Measurements from ENCODE around the gene DHDDS. TPM values are rescaled to one million over a fixed set of nuclear protein-coding genes. Genes with fewer than 3 reads are reported as not detected.

DHDDS gene
- total RNA-seq, 1 donor from 2014 or later: 23.5 TPM

GRCh38 chr1:26403656-26404055 lies 28.5 kb upstream of the DHDDS start:
- Histone ChIP-seq H3K27me3 (ENCODE audit: control insufficient read depth in 3 of 3, insufficient read depth in 3 of 3, low read length in 3 of 3) (peaks cover 9 to 13% (median 12%) of the 10 kb centered on the region in 3 donors), H3K9me3 (ENCODE audit: control insufficient read depth in 3 of 3, low read length in 3 of 3) (no peaks in the 10 kb centered on the region), H3K4me3 (ENCODE audit: low read length in 3 of 3) (no peak overlapping the region), H3K36me3 (ENCODE audit: control insufficient read depth in 3 of 3, insufficient read depth in 3 of 3, low read length in 3 of 3) (no peaks in the 10 kb centered on the region), H3K4me1 (ENCODE audit: control insufficient read depth in 3 of 3, insufficient read depth in 3 of 3, low read length in 3 of 3) (no peaks in the 10 kb centered on the region), H3K9ac (ENCODE audit: low read depth in 1 of 3, low read length in 3 of 3) (no peak overlapping the region), H3K27ac (ENCODE audit: low read depth, low read length) (no peak overlapping the region)

DNA sequence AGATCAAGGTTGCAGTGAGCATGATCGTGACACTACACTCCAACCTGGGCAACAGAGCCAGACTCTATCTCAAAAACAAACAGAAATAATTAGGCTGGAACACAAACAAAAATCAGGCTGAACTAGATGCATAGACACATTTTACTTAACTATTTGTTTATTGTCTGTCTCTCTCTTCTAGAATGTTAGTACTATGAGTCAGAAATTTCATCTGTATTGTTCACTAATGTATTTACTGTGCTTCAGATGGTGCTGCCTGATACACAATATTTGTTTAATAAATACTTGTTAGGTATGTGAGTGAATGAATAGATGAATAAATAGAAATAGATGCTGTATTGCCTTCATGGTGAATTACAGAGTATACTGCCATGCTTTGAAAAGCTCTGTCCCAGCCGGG lies 27.5 kb upstream of the DHDDS start:
- no peak overlapping the region for H3K27ac ChIP-seq (ENCODE audit: low read depth, low read length)
- H3K36me3 ChIP-seq (ENCODE audit: control insufficient read depth in 3 of 3, insufficient read depth in 3 of 3, low read length in 3 of 3): no peaks in the 10 kb centered on the region
- H3K9ac ChIP-seq (ENCODE audit: low read depth in 1 of 3, low read length in 3 of 3): no peak overlapping the region
- H3K4me3 ChIP-seq (ENCODE audit: low read length in 3 of 3): no peak overlapping the region
- H3K4me1 ChIP-seq (ENCODE audit: control insufficient read depth in 3 of 3, insufficient read depth in 3 of 3, low read length in 3 of 3): no peaks in the 10 kb centered on the region
- H3K9me3 ChIP-seq (ENCODE audit: control insufficient read depth in 3 of 3, low read length in 3 of 3): no peaks in the 10 kb centered on the region
- peaks cover 16 to 19% (median 19%) of the 10 kb centered on the region in 3 donors for H3K27me3 ChIP-seq (ENCODE audit: control insufficient read depth in 3 of 3, insufficient read depth in 3 of 3, low read length in 3 of 3)

- H3K4me3 ChIP-seq (ENCODE audit: low read length in 3 of 3): no peak overlapping the region
- H3K27ac ChIP-seq (ENCODE audit: low read depth, low read length): no peak overlapping the region
- H3K9me3 ChIP-seq (ENCODE audit: control insufficient read depth in 3 of 3, low read length in 3 of 3): no peaks in the 10 kb centered on the region
- no peak overlapping the region for H3K9ac ChIP-seq (ENCODE audit: low read depth in 1 of 3, low read length in 3 of 3)
- H3K36me3 ChIP-seq (ENCODE audit: control insufficient read depth in 3 of 3, insufficient read depth in 3 of 3, low read length in 3 of 3): no peaks in the 10 kb centered on the region
- H3K27me3 ChIP-seq (ENCODE audit: control insufficient read depth in 3 of 3, insufficient read depth in 3 of 3, low read length in 3 of 3): peaks cover 19 to 25% (median 21%) of the 10 kb centered on the region in 3 donors
- no peaks in the 10 kb centered on the region for H3K4me1 ChIP-seq (ENCODE audit: control insufficient read depth in 3 of 3, insufficient read depth in 3 of 3, low read length in 3 of 3)
Measured at GRCh38 chr1:26405281-26405915, 26.7 kb upstream of the DHDDS start.

- peaks cover 44 to 52% (median 47%) of the 10 kb centered on the region in 3 donors for H3K27me3 ChIP-seq (ENCODE audit: control insufficient read depth in 3 of 3, insufficient read depth in 3 of 3, low read length in 3 of 3)
Measured at GRCh38 chr1:26408604-26409003, 23.5 kb upstream of the DHDDS start.

GRCh38 chr1:26409191-26409807 lies 22.8 kb upstream of the DHDDS start:
- Histone ChIP-seq H3K9ac (ENCODE audit: low read depth in 1 of 3, low read length in 3 of 3) (no peak overlapping the region), H3K9me3 (ENCODE audit: control insufficient read depth in 3 of 3, low read length in 3 of 3) (no peaks in the 10 kb centered on the region), H3K4me1 (ENCODE audit: control insufficient read depth in 3 of 3, insufficient read depth in 3 of 3, low read length in 3 of 3) (no peaks in the 10 kb centered on the region), H3K27me3 (ENCODE audit: control insufficient read depth in 3 of 3, insufficient read depth in 3 of 3, low read length in 3 of 3) (peaks cover 40 to 46% (median 45%) of the 10 kb centered on the region in 3 donors), H3K27ac (ENCODE audit: low read depth, low read length) (no peak overlapping the region), H3K4me3 (ENCODE audit: low read length in 3 of 3) (no peak overlapping the region), H3K36me3 (ENCODE audit: control insufficient read depth in 3 of 3, insufficient read depth in 3 of 3, low read length in 3 of 3) (no peaks in the 10 kb centered on the region)

More at GRCh38 chr1:26408604-26409003, 23.5 kb upstream of the DHDDS start:
- no peak overlapping the region for H3K4me3 ChIP-seq (ENCODE audit: low read length in 3 of 3)
- no peaks in the 10 kb centered on the region for H3K9me3 ChIP-seq (ENCODE audit: control insufficient read depth in 3 of 3, low read length in 3 of 3)
- no peaks in the 10 kb centered on the region for H3K4me1 ChIP-seq (ENCODE audit: control insufficient read depth in 3 of 3, insufficient read depth in 3 of 3, low read length in 3 of 3)
- H3K27ac ChIP-seq (ENCODE audit: low read depth, low read length): no peak overlapping the region
- H3K9ac ChIP-seq (ENCODE audit: low read depth in 1 of 3, low read length in 3 of 3): no peak overlapping the region
- H3K36me3 ChIP-seq (ENCODE audit: control insufficient read depth in 3 of 3, insufficient read depth in 3 of 3, low read length in 3 of 3): no peaks in the 10 kb centered on the region

- H3K4me3 ChIP-seq (ENCODE audit: low read length in 3 of 3): no peak within 1 kb of the TSS
- no peaks in the 10 kb centered on the region for H3K9me3 ChIP-seq (ENCODE audit: control insufficient read depth in 3 of 3, low read length in 3 of 3)
- H3K27ac ChIP-seq (ENCODE audit: low read depth, low read length): no peak within 1 kb of the TSS
- no peaks in the 10 kb centered on the region for H3K36me3 ChIP-seq (ENCODE audit: control insufficient read depth in 3 of 3, insufficient read depth in 3 of 3, low read length in 3 of 3)
- no peak within 1 kb of the TSS for H3K9ac ChIP-seq (ENCODE audit: low read depth in 1 of 3, low read length in 3 of 3)
- peaks cover 43 to 54% (median 43%) of the 10 kb centered on the region in 3 donors for H3K27me3 ChIP-seq (ENCODE audit: control insufficient read depth in 3 of 3, insufficient read depth in 3 of 3, low read length in 3 of 3)
- H3K4me1 ChIP-seq (ENCODE audit: control insufficient read depth in 3 of 3, insufficient read depth in 3 of 3, low read length in 3 of 3): no peaks in the 10 kb centered on the region
Measured at GRCh38 chr1:26410706-26411623, 21.2 kb upstream of the DHDDS start, which contains the start of gene LIN28A. TSS of gene LIN28A (plus strand) at chr1:26410817. CDS start at chr1:26410892, 75 bp downstream.

- Histone ChIP-seq H3K9me3 (ENCODE audit: control insufficient read depth in 3 of 3, low read length in 3 of 3) (no peaks in the 10 kb centered on the region), H3K27ac (ENCODE audit: low read depth, low read length) (no peak overlapping the region), H3K4me3 (ENCODE audit: low read length in 3 of 3) (no peak overlapping the region), H3K36me3 (ENCODE audit: control insufficient read depth in 3 of 3, insufficient read depth in 3 of 3, low read length in 3 of 3) (no peaks in the 10 kb centered on the region), H3K4me1 (ENCODE audit: control insufficient read depth in 3 of 3, insufficient read depth in 3 of 3, low read length in 3 of 3) (no peaks in the 10 kb centered on the region), H3K27me3 (ENCODE audit: control insufficient read depth in 3 of 3, insufficient read depth in 3 of 3, low read length in 3 of 3) (peaks cover 43 to 59% (median 46%) of the 10 kb centered on the region in 3 donors), H3K9ac (ENCODE audit: low read depth in 1 of 3, low read length in 3 of 3) (no peak overlapping the region)
Measured at GRCh38 chr1:26411624-26412074, 20.5 kb upstream of the DHDDS start.

- H3K9ac ChIP-seq (ENCODE audit: low read depth in 1 of 3, low read length in 3 of 3): no peak overlapping the region
- H3K36me3 ChIP-seq (ENCODE audit: control insufficient read depth in 3 of 3, insufficient read depth in 3 of 3, low read length in 3 of 3): no peaks in the 10 kb centered on the region
- H3K27ac ChIP-seq (ENCODE audit: low read depth, low read length): no peak overlapping the region
- H3K27me3 ChIP-seq (ENCODE audit: control insufficient read depth in 3 of 3, insufficient read depth in 3 of 3, low read length in 3 of 3): peaks cover 43 to 63% (median 46%) of the 10 kb centered on the region in 3 donors
- H3K4me3 ChIP-seq (ENCODE audit: low read length in 3 of 3): no peak overlapping the region
- no peaks in the 10 kb centered on the region for H3K9me3 ChIP-seq (ENCODE audit: control insufficient read depth in 3 of 3, low read length in 3 of 3)
- H3K4me1 ChIP-seq (ENCODE audit: control insufficient read depth in 3 of 3, insufficient read depth in 3 of 3, low read length in 3 of 3): no peaks in the 10 kb centered on the region
Measured at GRCh38 chr1:26412180-26412840, 19.8 kb upstream of the DHDDS start.

DNA sequence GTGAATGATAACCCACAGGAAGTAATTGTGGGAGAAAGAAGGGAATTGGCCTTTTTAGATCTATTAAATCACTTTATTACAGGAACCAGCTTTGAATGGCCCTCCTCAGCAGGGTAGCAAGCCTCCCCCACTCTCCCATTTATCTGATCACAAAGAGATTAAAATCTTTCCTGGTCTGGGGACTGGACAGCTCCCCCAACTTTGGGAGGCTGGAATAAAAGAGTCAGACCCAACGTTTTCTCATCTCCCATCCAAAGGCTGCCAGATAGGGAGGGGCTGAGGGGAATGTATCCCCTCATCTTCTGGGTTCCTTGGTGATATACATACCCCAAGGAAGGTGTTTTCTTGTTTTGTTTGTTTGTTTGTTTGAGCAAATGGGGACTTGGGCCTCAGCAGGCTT lies 19.1 kb upstream of the DHDDS start:
- Histone ChIP-seq H3K27me3 (ENCODE audit: control insufficient read depth in 3 of 3, insufficient read depth in 3 of 3, low read length in 3 of 3) (peaks cover 43 to 63% (median 46%) of the 10 kb centered on the region in 3 donors), H3K36me3 (ENCODE audit: control insufficient read depth in 3 of 3, insufficient read depth in 3 of 3, low read length in 3 of 3) (no peaks in the 10 kb centered on the region)

More for the DNA sequence above, 19.1 kb upstream of the DHDDS start:
- no peaks in the 10 kb centered on the region for H3K4me1 ChIP-seq (ENCODE audit: control insufficient read depth in 3 of 3, insufficient read depth in 3 of 3, low read length in 3 of 3)
- no peak overlapping the region for H3K4me3 ChIP-seq (ENCODE audit: low read length in 3 of 3)
- H3K27ac ChIP-seq (ENCODE audit: low read depth, low read length): no peak overlapping the region
- no peak overlapping the region for H3K9ac ChIP-seq (ENCODE audit: low read depth in 1 of 3, low read length in 3 of 3)
- no peaks in the 10 kb centered on the region for H3K9me3 ChIP-seq (ENCODE audit: control insufficient read depth in 3 of 3, low read length in 3 of 3)

Measured in skeletal muscle tissue (tissue), 4 donors.